Stomach (tissue), 9 donors: Measurements from ENCODE around the gene CD3E. TPM values are rescaled to one million over a fixed set of nuclear protein-coding genes. Genes with fewer than 3 reads are reported as not detected.
"Not testable (repeated sequence)": the region's sequence is repeated elsewhere in the genome, so short reads cannot be mapped to it uniquely, and the experiment has no call there.

Experiments used
- DNase-seq, 2 donors: peaks; one replicate each; pipeline versions ENCODE4 v3.0.0 to v3.0.0-alpha.2; 2013 to 2019
- H3K27ac ChIP-seq, 5 donors: fragments of 200-600 bp in 4 of 5; sonication (generic) in 4 of 5; one replicate each; pipeline ENCODE4 v1.5.1; 2013 to 2019; ENCODE audit warnings: mild to moderate bottlenecking in 1 of 5, moderate library complexity in 1 of 5
- H3K27me3 ChIP-seq, 3 donors: fragments of 200-600 bp; sonication (generic); one replicate each; pipeline ENCODE4 v1.5.1; 2017 to 2019; ENCODE audit warnings: mixed run types in 1 of 3
- H3K36me3 ChIP-seq, 4 donors: fragments of 200-600 bp; sonication (generic); 1 replicate in 3 of 4; 2 replicates in 1 of 4; pipeline ENCODE4 v1.5.1; 2016 to 2019
- H3K4me1 ChIP-seq, 4 donors: fragments of 200-600 bp; sonication (generic); one replicate each; pipeline ENCODE4 v1.5.1; 2016 to 2019
- H3K4me3 ChIP-seq, 4 donors: fragments of 200-600 bp; sonication (generic) in 3 of 4; one replicate each; pipeline ENCODE4 v1.5.1; 2016 to 2019; ENCODE audit warnings: mild to moderate bottlenecking in 1 of 4
- H3K9me3 ChIP-seq, 4 donors: fragments of 200-600 bp; sonication (generic); one replicate each; pipeline ENCODE4 v1.5.1; 2016 to 2019
- EP300 ChIP-seq: sonication (generic); formaldehyde crosslinking; IDR thresholded peaks from one replicate; pipeline ENCODE4 v1.6.1; 2017; ENCODE audit warnings: antibody characterized with exemption
- POLR2A ChIP-seq, 4 donors: fragments of 450-650 bp; IDR thresholded peaks; one replicate each; pipeline ENCODE4 v1.6.1; 2016; ENCODE audit warnings: antibody characterized with exemption in 4 of 4, control low read depth in 2 of 4, mild to moderate bottlenecking in 1 of 4, moderate library complexity in 1 of 4
- POLR2AphosphoS5 ChIP-seq, 3 donors: sonication (generic); formaldehyde crosslinking; IDR thresholded peaks; one replicate each; pipeline ENCODE4 v1.6.1; 2016; ENCODE audit warnings: antibody characterized with exemption in 3 of 3
- WGBS, 5 donors: extraction: QIAGEN DNeasy Blood & Tissue Kit in 3 of 5; methylation state at CpG; one replicate each; pipeline versions ENCODE4 v1.1.5 to v1.1.7; 2013 to 2018; 5-methylcytosine and 5-hydroxymethylcytosine counted together
- intact Hi-C: fragments of 100-400 bp; cut with DNase I; formaldehyde crosslinking; loops from one replicate; pipeline ENCODE4 v1.15.1; 2023; ENCODE audit warnings: low total_unique reads
- polyA plus RNA-seq, 3 donors: library from polyadenylated mRNA; stranded (reverse); fragments of 200-250 nt; gene quantifications; one replicate each; pipeline ENCODE4 v1.2.3, GENCODE V29; 2013
- total RNA-seq, 5 donors: library from RNA; depleted of rRNA; stranded (reverse); fragments of >200 nt; gene quantifications; one replicate each; pipeline versions ENCODE4 v1.1.0 to v1.2.3, GENCODE V29; 2014 to 2016
- TF ChIP-seq, protein P1 (sequence below), 7 experiments: fragments of 450-650 bp in 4 of 7; fragments of 200-600 bp in 3 of 7; sonication (generic) in 3 of 7; IDR thresholded peaks; one replicate each; pipeline ENCODE4 v1.5.1; 2016 to 2019; ENCODE audit warnings: antibody characterized with exemption in 7 of 7, control low read depth in 2 of 7, mild to moderate bottlenecking in 1 of 7
- donor health status: healthy with polysubstance abuse.
- donor health status: Bipolar disorder and iron deficiency.
- donor health status: healthy.

CD3E gene
- total and polyA plus RNA-seq, 8 donors: 2.3 to 15.8 (median 5.6) TPM; not detected in 2

DNA sequence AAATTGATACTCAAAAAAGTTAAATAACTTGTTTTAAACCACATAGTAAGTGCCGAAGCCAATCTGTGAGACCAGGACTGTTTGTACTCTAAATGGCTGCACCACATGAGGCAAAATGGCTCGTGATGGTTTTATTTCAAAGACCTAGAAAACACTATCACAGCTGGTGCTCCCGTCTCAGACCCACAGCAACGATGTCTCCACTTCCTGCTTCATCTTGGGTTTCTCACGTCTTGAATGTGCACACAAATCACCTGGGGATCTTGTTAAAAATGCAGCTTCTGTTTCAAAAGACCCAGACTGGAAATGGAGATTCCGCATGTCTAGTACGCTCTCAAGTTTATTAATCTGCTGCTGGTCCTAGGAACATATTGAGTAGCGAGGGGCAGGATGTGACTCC lies 1.2 kb downstream of the CD3E start:
- no peak for TF ChIP-seq EP300
- TF ChIP-seq, protein P1, sequence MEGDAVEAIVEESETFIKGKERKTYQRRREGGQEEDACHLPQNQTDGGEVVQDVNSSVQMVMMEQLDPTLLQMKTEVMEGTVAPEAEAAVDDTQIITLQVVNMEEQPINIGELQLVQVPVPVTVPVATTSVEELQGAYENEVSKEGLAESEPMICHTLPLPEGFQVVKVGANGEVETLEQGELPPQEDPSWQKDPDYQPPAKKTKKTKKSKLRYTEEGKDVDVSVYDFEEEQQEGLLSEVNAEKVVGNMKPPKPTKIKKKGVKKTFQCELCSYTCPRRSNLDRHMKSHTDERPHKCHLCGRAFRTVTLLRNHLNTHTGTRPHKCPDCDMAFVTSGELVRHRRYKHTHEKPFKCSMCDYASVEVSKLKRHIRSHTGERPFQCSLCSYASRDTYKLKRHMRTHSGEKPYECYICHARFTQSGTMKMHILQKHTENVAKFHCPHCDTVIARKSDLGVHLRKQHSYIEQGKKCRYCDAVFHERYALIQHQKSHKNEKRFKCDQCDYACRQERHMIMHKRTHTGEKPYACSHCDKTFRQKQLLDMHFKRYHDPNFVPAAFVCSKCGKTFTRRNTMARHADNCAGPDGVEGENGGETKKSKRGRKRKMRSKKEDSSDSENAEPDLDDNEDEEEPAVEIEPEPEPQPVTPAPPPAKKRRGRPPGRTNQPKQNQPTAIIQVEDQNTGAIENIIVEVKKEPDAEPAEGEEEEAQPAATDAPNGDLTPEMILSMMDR (IDR thresholded peaks at IDR 0.05): no peak
- TF ChIP-seq POLR2AphosphoS5 (IDR thresholded peaks at IDR 0.05): no peak
- no peak for TF ChIP-seq POLR2A (IDR thresholded peaks at IDR 0.05)
- intact Hi-C loops: no loop called here
- WGBS, 5 donors: 58 to 74% (median 72%) methylated on average over 8 of the region's 8 CpGs
- Histone ChIP-seq H3K4me3 (no peak overlapping the region), H3K27me3 (peaks cover 0 to 22% (median 0%) of the 10 kb centered on the region in 3 donors), H3K9me3 (no peaks in the 10 kb centered on the region), H3K4me1 (peaks cover 0 to 2% (median 0%) of the 10 kb centered on the region in 4 donors), H3K36me3 (no peaks in the 10 kb centered on the region), H3K27ac (peak overlapping the region in 3 of 5 donors; percentile 30 to 57 (median 33))
- DNase-seq: peak in 1 of 2 donors; percentile 29

DNA sequence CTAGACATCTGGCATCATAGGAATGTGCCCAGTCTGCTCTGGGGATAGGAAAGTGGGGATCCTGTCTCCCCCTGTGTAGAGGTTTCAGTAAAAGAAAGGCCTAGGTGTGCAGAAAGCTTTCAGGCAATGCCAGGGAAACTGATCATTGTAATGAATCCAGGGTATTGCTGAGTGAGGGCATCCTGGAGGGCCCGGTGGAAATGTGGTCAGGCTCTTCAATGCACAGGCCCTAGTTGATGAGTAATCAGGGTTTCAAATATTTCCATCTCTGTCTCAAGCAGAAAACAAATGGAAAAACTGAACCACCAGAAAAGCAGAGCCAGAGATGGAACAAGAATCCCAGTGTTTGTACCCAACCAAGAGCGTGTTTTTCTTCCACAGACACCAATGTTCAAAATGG lies 2.0 kb downstream of the CD3E start:
- peaks cover 0 to 22% (median 0%) of the 10 kb centered on the region in 3 donors for H3K27me3 ChIP-seq
- H3K4me1 ChIP-seq: peaks cover 0 to 10% (median 0%) of the 10 kb centered on the region in 4 donors
- H3K4me3 ChIP-seq: no peak overlapping the region
- DNase-seq: no peak
- TF ChIP-seq POLR2AphosphoS5 (IDR thresholded peaks at IDR 0.05) (no peak), POLR2A (IDR thresholded peaks at IDR 0.05) (no peak), EP300 (no peak)
- TF ChIP-seq, protein P1 (IDR thresholded peaks at IDR 0.05): no peak
- 74 to 89% (median 77%) methylated on average over 2 of the region's 2 CpGs for WGBS, 5 donors
- no peaks in the 10 kb centered on the region for H3K9me3 ChIP-seq
- no peak overlapping the region for H3K27ac ChIP-seq
- intact Hi-C loops: no loop called here
- H3K36me3 ChIP-seq: no peaks in the 10 kb centered on the region

DNA sequence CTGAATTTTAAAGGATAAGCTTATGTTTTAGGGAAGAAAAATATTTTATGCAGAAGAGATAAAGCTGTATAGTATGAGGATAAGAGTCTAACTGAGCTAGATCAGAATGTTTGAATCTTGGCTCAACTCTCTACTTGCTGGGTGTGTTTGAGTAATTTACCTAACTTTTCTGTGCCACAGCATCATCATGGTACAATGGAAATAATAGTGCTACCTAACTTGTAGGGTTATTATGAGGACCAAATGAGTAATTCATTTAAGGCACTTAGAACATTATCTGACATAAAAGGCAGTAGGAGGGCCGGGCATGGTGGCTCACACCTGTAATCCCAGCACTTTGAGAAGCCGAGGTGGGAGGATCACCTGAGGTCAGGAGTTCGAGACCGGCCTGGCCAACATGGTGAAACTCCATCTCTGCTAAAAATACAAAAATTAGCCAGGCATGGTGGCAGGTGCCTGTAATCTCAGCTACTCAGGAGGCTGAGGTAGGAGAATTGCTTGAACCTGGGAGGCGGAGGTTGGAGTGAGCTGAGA lies 4.5 kb downstream of the CD3E start:
- H3K36me3 ChIP-seq, DNase-seq, intact Hi-C loops, H3K4me3 ChIP-seq, H3K9me3 ChIP-seq, H3K27ac ChIP-seq: not testable (repeated sequence)
- peaks cover 0 to 34% (median 0%) of the 10 kb centered on the region in 3 donors for H3K27me3 ChIP-seq
- 88 to 95% (median 89%) methylated on average over 5 of the region's 5 CpGs for WGBS, 5 donors
- peaks cover 0 to 18% (median under 1%) of the 10 kb centered on the region in 4 donors for H3K4me1 ChIP-seq

DNA sequence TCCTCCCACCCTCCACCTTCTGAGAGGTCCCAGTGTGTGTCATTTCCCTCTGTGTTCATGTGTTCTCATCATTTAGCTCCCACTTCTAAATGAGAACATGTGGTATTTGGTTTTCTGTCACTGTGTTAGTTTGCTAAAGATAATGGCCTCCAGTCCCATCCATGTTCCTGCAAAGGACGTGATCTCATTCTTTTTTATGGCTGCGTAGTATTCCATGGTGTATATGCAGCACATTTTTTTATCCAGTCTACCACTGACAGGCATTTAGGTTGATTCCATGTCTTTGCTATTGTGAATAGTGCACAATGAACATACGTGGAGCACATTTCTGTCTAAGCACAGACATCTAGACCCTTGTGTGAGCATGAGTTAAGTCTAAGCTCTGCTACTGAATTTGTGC lies 5.7 kb downstream of the CD3E start:
- intact Hi-C loops: no loop called here

More for the DNA sequence above, 5.7 kb downstream of the CD3E start:
- H3K4me3 ChIP-seq: no peak overlapping the region
- no peaks in the 10 kb centered on the region for H3K9me3 ChIP-seq
- peaks cover 0 to 38% (median 0%) of the 10 kb centered on the region in 3 donors for H3K27me3 ChIP-seq
- H3K36me3 ChIP-seq: no peaks in the 10 kb centered on the region
- peaks cover 5 to 30% (median 9%) of the 10 kb centered on the region in 4 donors for H3K4me1 ChIP-seq
- WGBS, 5 donors: 83 to 93% (median 89%) methylated on average over 3 of the region's 3 CpGs
- TF ChIP-seq EP300 (no peak), POLR2AphosphoS5 (IDR thresholded peaks at IDR 0.05) (no peak), POLR2A (IDR thresholded peaks at IDR 0.05) (no peak)
- TF ChIP-seq, protein P1 (IDR thresholded peaks at IDR 0.05): no peak
- no peak for DNase-seq
- H3K27ac ChIP-seq: no peak overlapping the region
